ENCODE measurements around the gene KCNK7. TPM values are rescaled to one million over a fixed set of nuclear protein-coding genes. Genes with fewer than 3 reads are reported as not detected.

The KCNK7 gene
- polyA plus RNA-seq, 3 donors: 4.3 TPM; not detected in 2

DNA sequence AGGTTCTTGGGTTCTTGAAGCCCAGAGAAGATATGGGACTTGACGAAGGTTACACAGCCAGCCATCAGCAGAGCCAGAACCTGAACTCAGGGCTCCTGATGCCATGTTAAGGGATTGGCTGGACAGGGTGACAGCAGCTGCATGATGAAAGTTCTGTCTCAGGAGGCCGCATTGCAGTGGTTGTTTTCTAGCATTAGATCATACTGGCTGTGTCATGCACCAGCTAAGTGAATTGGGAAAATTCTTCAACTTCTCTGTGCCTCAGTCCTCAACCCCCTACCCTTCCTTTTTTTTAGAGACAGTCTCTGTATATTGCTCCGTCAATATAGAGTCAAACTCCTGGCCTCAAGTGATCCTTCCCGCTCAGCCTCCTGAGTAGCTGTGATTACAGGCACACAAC, 32.0 kb downstream of the KCNK7 start:
- WGBS (ENCODE audit: insufficient coverage): 100% methylated on average over 4 of the region's 4 CpGs
- peaks cover 21 to 31% of the 10 kb centered on the region in 2 donors for H3K4me1 ChIP-seq (ENCODE audit: control insufficient read depth in 1 of 2, insufficient read depth in 2 of 2, low read length in 2 of 2)
- H3K79me2 ChIP-seq (ENCODE audit: insufficient read depth, low read length): peaks cover 16% of the 10 kb centered on the region
- no peak overlapping the region for H3K27ac ChIP-seq (ENCODE audit: low read depth in 1 of 2, low read length in 2 of 2)
- H2AFZ ChIP-seq (ENCODE audit: insufficient read depth, low read depth, low read length, poor library complexity, severe bottlenecking): no peak overlapping the region
- H3K9me3 ChIP-seq (replicated peaks in 1 of 2; ENCODE audit: control insufficient read depth in 1 of 2, insufficient read depth in 1 of 2, low read length in 2 of 2): no peaks in the 10 kb centered on the region
- DNase-seq: no peak
- H3K36me3 ChIP-seq (replicated peaks in 1 of 2; ENCODE audit: control insufficient read depth in 1 of 2, insufficient read depth in 2 of 2, low read length in 2 of 2): peaks cover 0 to 3% of the 10 kb centered on the region in 2 donors
- Mint-ChIP-seq H3K27me3 (ENCODE audit: low read depth in 3 of 3) (peaks cover 6 to 22% (median 18%) of the 10 kb centered on the region in 3 donors), H3K4me3 (no peak overlapping the region), H3K9me3 (peaks cover 0 to 1% (median 0%) of the 10 kb centered on the region in 7 donors), H3K27ac (no peak overlapping the region), H3K36me3 (peaks cover 7 to 12% of the 10 kb centered on the region in 2 donors), H3K4me1 (peaks cover 38% of the 10 kb centered on the region)
- H3K9ac ChIP-seq (ENCODE audit: insufficient read depth, low read length, poor library complexity, severe bottlenecking): no peak overlapping the region
- intact Hi-C loops (cut with micrococcal nuclease): no loop called here
- peaks cover 11% of the 10 kb centered on the region for H4K20me1 ChIP-seq (ENCODE audit: insufficient read depth, low read length)
- H3K4me2 ChIP-seq (replicated peaks; ENCODE audit: extremely low read depth, low read length, poor library complexity, severe bottlenecking): no peak overlapping the region
- no peak for TF ChIP-seq CTCF (IDR thresholded peaks at IDR 0.05)
- peaks cover 0 to 21% of the 10 kb centered on the region in 2 donors for H3K27me3 ChIP-seq (ENCODE audit: control insufficient read depth in 2 of 2, insufficient read depth in 2 of 2, low read length in 2 of 2)
- no peak overlapping the region for H3K4me3 ChIP-seq (replicated peaks in 1 of 3; ENCODE audit: low read depth in 2 of 3, low read length in 3 of 3)

DNA sequence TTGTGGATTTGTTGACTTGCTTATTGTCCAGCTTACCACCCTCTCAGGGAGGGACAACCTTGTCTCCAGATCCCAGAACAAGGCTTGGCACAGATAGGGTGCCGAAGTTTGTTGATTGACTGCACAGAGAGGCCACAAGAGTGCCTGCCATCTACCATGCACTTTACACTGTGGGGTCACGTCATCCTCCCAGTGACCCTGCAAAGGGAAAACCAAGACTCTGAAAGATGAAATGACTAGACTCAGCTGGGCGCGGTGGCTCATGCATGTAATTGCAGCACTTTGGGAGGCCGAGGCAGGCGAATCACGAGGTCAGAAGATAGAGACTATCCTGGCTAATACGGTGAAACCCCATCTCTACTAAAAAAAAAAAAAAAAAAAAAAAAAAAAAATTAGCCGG, 32.8 kb downstream of the KCNK7 start:
- Histone ChIP-seq H3K9me3 (replicated peaks in 1 of 2; ENCODE audit: control insufficient read depth in 1 of 2, insufficient read depth in 1 of 2, low read length in 2 of 2) (no peaks in the 10 kb centered on the region), H3K79me2 (ENCODE audit: insufficient read depth, low read length) (peaks cover 8% of the 10 kb centered on the region), H4K20me1 (ENCODE audit: insufficient read depth, low read length) (peaks cover 6% of the 10 kb centered on the region), H3K4me3 (replicated peaks in 1 of 3; ENCODE audit: low read depth in 2 of 3, low read length in 3 of 3) (no peak overlapping the region), H3K27ac (ENCODE audit: low read depth in 1 of 2, low read length in 2 of 2) (no peak overlapping the region), H3K9ac (ENCODE audit: insufficient read depth, low read length, poor library complexity, severe bottlenecking) (no peak overlapping the region), H3K4me2 (replicated peaks; ENCODE audit: extremely low read depth, low read length, poor library complexity, severe bottlenecking) (no peak overlapping the region), H3K36me3 (replicated peaks in 1 of 2; ENCODE audit: control insufficient read depth in 1 of 2, insufficient read depth in 2 of 2, low read length in 2 of 2) (peaks cover 0 to 3% of the 10 kb centered on the region in 2 donors), H3K4me1 (ENCODE audit: control insufficient read depth in 1 of 2, insufficient read depth in 2 of 2, low read length in 2 of 2) (peaks cover 22 to 34% of the 10 kb centered on the region in 2 donors), H3K27me3 (ENCODE audit: control insufficient read depth in 2 of 2, insufficient read depth in 2 of 2, low read length in 2 of 2) (peaks cover 0 to 22% of the 10 kb centered on the region in 2 donors), H2AFZ (ENCODE audit: insufficient read depth, low read depth, low read length, poor library complexity, severe bottlenecking) (no peak overlapping the region)
- no peak overlapping the region for H3K4me3 Mint-ChIP-seq
- TF ChIP-seq CTCF (IDR thresholded peaks at IDR 0.05): no peak
- WGBS (ENCODE audit: insufficient coverage): 100% methylated on average over 2 of the region's 9 CpGs
- peaks cover 0 to 1% (median 0%) of the 10 kb centered on the region in 7 donors for H3K9me3 Mint-ChIP-seq
- intact Hi-C loops (cut with micrococcal nuclease): no loop called here
- peaks cover 6 to 29% (median 18%) of the 10 kb centered on the region in 3 donors for H3K27me3 Mint-ChIP-seq (ENCODE audit: low read depth in 3 of 3)
- no peak overlapping the region for H3K27ac Mint-ChIP-seq
- peaks cover 34% of the 10 kb centered on the region for H3K4me1 Mint-ChIP-seq
- DNase-seq: no peak
- H3K36me3 Mint-ChIP-seq: peaks cover 3 to 4% of the 10 kb centered on the region in 2 donors
